HG03565 (cell line): Measurements from ENCODE around the gene ING4.

ENCODE experiments used
- ATAC-seq: cut with Tn5 transposase; IDR thresholded peaks from one replicate; pipeline ENCODE4 v1.9.1; 2021; ENCODE audit warnings: mild to moderate bottlenecking, moderate library complexity; ENCODE audit not compliant: unreplicated experiment

The ING4 gene

DNA sequence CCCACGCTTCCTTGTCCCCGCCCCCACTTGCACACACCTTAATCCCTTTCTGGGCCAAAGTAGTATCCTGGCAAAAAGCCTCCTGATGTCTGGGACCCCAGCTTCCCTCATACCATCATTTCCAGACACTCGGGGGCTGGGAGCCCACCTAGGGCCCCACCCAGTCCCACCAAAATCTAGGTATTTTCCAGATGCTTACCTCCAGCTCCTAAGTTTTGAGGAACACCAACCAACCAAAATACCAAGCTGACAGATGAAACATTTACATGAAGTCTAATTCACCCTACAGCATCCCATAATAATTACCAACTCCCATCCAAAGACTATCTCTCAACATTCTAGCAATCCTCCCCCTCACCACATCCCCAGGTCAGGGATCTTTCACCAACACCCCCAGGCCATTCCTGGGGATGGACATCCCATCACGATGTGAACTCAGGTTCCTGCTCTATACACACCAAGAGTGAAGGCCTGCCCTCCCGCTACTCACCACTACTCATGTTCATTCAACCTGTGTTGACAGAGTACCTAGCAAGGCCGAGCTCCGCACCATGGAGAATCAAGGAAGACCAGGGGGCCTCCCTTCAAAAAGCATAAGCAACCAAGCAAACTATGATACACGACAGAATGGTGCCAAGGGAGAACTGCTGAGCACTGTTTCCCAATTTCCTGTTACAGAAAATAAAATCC is 54.2 kb downstream of the ING4 start:
- no peak for ATAC-seq

DNA sequence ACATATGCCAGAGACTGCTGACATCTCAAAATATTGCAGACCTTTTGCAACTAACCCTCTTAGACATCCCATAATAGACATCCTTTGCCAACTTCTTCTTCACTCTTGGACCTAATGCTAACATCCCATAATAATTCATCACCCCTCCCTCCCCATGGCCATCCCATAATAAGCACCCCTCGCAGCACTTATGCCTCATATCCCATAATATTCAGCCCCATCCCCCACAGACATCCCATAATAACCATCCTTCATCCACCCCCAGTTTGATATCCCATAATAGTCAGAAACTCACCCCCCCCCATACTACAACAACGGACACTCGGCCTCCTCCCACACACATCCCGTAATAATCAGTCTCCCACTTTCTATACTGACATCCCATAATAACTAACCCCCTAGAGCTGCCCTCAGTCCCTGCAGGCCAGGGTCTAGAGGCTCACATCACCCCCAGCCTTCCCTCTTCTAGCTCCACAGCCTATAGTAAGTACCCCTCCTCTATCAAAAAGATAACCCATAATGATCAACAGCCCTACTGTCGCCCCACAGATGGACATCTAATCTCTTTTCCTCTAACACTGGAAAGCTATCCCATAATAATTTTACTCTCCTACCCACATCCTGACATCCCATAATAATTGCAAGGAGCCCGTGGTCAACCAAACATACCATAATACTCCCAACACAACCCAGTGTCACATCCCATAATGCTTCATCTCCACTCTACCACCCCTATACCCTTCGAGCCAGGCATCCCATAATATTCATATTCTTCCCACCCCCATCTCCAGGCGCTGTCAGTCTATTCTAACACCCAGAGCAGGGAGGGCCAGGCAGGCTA is 54.9 kb downstream of the ING4 start:
- ATAC-seq = no peak

DNA sequence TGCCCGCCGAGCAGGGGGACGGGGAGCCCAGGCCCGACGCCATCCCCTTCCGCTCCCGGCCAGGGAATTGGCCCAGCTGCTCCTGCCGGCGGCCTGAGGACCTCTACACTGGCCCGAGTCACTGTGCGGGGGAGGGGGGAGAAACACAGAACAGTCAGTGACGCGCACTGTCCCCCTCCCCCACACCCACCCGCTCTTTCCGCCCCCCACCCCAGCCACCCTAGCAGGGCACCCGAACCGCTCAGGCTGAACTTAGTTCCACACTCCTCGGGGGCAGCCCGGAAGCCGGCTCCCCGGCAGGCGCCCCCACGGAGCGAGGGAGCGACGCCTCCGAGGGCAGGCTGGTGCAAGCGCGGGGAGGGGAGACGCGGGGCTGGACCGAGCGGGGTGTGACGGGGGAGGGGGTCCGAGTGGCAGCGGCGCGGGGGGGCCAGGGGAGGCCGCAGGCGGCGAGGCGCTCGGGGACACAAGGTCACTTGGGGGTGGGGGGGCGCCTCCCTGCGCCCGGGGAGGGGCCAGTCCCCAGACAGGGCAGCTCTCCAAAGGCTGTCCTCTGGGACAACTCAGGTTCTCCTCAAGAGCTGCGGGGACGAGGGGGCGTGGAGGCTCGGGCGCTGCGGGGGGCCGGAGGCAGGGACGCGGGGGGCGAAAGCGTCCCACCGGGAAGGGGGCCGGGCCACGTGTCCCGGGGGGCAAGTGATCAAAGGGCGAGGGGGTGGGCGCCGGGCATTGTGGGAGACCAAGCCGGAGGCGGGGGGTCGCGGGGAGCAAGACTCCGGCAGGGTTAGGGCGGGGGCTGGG is 56.4 kb downstream of the ING4 start:
- no peak for ATAC-seq

DNA sequence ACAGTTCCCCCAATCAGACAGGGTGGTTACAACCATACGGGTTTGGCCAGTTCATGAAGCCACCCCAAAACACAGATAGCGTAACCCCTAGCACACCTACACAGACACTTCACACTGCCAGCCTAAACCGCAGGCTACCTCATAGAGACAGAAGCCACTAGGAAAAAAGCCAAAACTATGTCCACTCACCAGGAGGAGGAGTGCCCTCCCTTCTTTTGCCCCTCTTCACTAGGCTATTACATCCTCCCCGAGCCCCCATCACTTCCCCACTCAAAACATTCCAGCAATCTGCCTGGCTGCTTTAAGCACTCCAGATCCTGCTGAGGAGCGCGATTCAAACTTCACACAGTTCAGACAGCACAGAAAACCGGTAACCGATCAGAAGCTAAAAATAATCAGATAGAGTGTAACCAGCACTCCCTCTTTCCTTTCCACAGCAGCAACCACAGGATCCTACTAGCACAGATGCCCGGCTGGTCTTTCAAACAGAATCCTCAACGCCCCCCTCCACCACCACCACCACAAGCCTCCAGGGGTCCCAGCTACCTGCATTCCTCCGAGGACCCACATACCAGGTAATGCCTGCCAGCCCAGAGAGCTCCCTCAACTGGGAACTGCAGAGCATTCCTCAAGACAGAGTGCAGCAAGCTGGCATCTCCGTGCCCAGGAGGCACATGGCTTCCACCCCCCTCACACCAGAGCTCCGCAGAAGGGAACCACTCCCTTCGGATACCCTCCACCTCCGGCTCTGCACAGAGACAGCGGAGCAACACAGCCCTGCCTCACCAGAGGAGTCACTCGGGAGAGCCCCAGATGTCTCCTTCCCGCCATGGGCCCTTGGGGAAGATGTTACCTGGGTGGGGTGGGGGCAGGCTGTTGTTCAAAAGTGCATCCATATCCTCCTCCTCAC is 57.2 kb downstream of the ING4 start:
- ATAC-seq = no peak

DNA sequence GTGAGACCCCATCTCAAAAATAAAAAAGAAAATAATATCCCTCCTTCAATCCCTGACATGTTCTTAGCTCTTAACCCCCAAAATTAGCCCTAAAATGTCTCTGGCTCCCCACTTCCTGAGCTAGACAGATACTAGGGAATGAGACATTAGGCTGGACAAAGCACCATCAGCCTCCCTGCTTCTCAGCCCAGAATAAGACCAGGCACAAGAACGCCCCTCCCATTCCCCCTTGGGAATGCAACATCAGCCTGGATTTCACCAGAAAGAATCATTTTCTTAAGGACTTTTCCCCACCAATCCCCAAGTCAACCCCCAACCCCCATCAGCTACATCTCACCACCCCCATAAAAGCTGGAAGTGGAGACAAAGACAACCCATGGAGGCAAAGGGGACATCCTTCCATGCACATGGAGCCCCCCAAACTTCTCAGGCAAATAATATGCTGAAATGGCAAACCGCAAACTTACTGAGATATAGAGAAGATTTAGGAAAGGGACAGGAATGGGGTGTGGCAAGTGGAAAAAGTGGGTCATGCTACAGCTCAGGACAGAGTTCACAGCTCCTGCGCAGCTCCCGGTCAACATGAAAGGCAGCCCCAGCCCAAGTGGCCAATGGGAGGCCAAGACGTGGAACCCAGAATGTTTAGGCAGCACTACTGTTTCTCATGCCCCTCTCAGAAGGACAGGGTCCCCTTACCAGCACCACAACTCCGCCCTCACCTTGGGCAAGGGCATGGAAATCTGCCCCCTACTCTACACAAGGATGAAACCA is 58.5 kb downstream of the ING4 start:
- no peak for ATAC-seq

DNA sequence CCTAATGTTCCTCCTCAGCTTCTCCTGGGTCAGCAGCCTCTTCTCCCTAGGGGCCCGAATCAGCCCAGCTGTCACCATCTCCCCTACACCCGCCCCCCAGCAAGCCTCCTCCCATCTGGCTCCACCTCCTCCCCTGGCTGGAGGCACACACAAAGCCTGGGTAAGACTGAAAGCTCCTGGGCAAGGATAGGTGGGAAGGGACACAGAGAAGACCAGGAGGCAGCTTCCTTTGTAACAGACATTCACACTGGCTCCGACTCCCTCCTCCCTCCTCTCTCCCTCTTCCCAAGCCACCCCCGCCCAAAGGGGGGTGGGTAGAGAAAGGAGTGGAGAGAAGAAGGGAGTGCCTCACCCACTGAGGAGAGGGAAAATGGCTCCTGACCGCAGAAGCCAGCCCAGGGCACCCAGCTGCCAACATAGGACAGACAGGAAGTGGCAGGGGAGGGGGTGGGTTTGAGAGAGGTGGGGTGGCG is 59.8 kb downstream of the ING4 start:
- ATAC-seq = no peak

DNA sequence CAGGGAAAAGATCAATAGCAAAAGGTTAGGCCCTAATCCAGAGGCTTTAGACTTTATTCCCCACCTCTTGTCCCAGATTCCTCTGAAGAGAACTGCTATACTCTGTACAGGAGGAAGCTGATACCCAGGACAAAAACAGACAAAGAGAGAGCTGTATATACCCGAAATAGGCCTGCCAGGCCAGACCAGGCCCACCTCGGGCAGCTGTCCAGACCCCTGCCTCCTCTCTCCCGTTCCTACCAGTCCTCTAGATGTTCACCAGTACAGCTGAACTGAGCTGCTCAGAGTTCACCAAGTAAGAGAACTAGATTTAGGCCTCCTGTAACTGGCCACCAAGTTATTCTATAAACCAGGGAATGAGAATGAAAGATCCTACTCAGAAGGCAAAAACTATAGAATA is 60.4 kb downstream of the ING4 start:
- no peak for ATAC-seq
